ENCODE results near the gene IGFBP7. TPM values are rescaled to one million over a fixed set of nuclear protein-coding genes. Genes with fewer than 3 reads are reported as not detected.
A peak's percentile ranks its signal among the peaks of the same experiment; 100 is the strongest.

Gene IGFBP7
- total and polyA plus RNA-seq, 8 donors = 71.8 to 972 (median 198) TPM

DNA sequence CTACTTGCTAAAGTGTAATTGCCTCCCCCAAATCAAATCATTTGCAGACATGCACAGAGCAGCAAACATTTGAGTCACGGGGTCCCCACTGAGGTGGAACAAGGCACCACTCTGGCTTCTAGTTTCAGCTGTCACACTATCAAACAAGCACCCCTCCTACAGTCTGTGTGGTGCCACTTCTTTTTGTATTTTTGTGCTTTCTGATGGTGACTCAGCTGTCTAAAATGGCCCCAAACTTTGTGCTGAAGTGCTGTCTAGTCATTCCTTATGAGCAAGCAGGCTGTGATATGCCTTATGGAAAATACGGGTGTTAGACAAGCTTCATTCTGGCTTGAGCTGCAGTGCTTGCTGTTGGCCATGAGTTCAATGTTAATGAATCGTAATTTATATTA, 15.4 kb downstream of the IGFBP7 start:
- WGBS, 5 donors = 69 to 80% (median 78%) methylated on average over 3 of the region's 3 CpGs
- peaks cover 12 to 68% (median 36%) of the 10 kb centered on the region in 4 donors for H3K4me1 ChIP-seq
- H3K4me3 ChIP-seq = no peak overlapping the region
- TF ChIP-seq POLR2A (IDR thresholded peaks at IDR 0.05) (no peak), POLR2AphosphoS5 (IDR thresholded peaks at IDR 0.05) (no peak), EP300 (IDR thresholded peaks at IDR 0.05) (no peak)
- TF ChIP-seq, protein P1, sequence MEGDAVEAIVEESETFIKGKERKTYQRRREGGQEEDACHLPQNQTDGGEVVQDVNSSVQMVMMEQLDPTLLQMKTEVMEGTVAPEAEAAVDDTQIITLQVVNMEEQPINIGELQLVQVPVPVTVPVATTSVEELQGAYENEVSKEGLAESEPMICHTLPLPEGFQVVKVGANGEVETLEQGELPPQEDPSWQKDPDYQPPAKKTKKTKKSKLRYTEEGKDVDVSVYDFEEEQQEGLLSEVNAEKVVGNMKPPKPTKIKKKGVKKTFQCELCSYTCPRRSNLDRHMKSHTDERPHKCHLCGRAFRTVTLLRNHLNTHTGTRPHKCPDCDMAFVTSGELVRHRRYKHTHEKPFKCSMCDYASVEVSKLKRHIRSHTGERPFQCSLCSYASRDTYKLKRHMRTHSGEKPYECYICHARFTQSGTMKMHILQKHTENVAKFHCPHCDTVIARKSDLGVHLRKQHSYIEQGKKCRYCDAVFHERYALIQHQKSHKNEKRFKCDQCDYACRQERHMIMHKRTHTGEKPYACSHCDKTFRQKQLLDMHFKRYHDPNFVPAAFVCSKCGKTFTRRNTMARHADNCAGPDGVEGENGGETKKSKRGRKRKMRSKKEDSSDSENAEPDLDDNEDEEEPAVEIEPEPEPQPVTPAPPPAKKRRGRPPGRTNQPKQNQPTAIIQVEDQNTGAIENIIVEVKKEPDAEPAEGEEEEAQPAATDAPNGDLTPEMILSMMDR (IDR thresholded peaks at IDR 0.05) = no peak
- peak overlapping the region in 3 of 5 donors; percentile 4 to 35 (median 5) for H3K27ac ChIP-seq
- no peak for DNase-seq
- H3K9me3 ChIP-seq = no peaks in the 10 kb centered on the region
- intact Hi-C loops (cut with DNase I; ENCODE audit: low total_unique reads) = no loop called here
- H3K27me3 ChIP-seq = no peaks in the 10 kb centered on the region
- H3K36me3 ChIP-seq = no peaks in the 10 kb centered on the region

DNA sequence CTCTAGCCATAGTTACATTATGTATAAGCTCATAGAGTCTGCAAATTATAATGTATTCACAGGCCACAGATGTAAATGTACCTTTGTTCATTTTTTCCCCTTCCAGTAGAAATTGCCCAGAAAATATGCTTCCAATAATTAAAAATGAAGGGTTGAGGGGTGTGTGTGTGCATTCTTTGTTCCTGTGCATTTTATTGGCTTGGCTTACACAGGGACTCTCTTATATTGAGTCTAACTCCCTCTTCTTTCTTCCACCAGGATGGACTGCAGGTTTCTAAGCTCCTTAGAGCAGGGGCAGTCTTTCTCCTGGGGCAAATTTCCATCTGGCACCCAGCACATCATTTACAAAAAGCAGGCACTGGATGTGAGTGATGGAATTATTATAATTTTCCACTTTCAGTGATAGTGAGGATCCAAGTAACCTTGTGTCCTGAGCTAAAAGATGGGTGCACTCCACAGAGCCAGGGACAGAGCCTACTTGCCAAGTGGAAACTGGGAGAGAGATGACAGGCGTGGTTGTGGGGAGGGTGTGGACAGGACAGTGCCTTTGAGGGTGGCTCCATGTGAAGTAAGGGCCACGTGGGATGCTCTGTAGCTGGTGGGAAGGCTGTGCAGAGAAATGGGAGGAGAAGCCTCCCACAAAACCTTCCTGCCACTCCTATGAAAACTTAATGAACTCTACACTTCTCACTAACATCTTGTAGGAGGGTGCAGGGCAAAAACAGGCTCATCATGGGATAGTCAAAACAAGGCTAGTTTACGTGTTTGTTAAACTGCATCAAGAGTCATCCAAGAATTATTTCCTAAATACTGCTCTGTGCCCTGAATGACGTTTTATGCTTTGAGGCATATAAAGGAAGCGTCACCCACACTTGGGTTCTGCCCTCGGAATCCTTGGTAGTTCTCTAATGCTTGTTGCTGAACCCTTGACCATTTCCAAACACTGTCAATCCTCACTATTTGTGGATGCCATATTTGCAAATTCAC, 16.0 kb downstream of the IGFBP7 start:
- H3K4me3 ChIP-seq = no peak overlapping the region
- H3K36me3 ChIP-seq = no peaks in the 10 kb centered on the region
- 61 to 78% (median 74%) methylated on average over 6 of the region's 6 CpGs for WGBS, 5 donors
- TF ChIP-seq, protein P1 (IDR thresholded peaks at IDR 0.05) = no peak
- TF ChIP-seq POLR2AphosphoS5 (IDR thresholded peaks at IDR 0.05) = no peak
- no peaks in the 10 kb centered on the region for H3K27me3 ChIP-seq
- peak overlapping the region in 3 of 5 donors; percentile 4 to 35 (median 5) for H3K27ac ChIP-seq
- no peaks in the 10 kb centered on the region for H3K9me3 ChIP-seq
- H3K4me1 ChIP-seq = peaks cover 12 to 61% (median 31%) of the 10 kb centered on the region in 4 donors
- intact Hi-C loops (cut with DNase I; ENCODE audit: low total_unique reads) = no loop called here
- no peak for DNase-seq

DNA sequence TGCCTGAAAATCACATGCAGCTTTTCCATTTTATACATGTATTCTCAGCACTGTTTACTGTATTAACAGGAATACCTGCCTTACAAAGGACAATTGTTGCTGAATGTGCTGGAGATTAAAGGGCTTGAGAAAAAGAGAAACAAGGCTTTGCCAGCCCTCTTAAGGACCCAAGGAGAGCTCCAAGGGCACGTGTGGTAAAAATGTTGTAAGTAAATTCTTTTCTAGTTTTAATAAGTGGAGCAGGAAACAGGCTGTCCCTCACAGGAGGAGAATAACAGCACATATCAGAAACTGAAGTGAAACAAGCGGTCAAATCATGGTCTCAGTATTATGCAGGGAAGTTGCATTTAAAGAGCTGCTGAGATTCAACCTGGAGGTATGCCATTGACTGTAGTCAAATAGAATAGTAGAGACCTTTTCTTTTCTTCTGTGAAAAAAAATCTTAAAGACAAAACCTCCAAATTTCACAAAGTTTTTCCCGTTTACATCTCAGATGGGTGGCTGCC, 18.5 kb downstream of the IGFBP7 start:
- TF ChIP-seq, protein P1 (IDR thresholded peaks at IDR 0.05) = no peak
- TF ChIP-seq POLR2A (IDR thresholded peaks at IDR 0.05) = no peak
- TF ChIP-seq EP300 (IDR thresholded peaks at IDR 0.05) = no peak
- TF ChIP-seq POLR2AphosphoS5 (IDR thresholded peaks at IDR 0.05) = no peak
- intact Hi-C loops (cut with DNase I; ENCODE audit: low total_unique reads) = no loop called here
- Histone ChIP-seq H3K27ac (peak overlapping the region in 2 of 5 donors; percentile 1 to 53), H3K4me1 (peaks cover 0 to 38% (median 14%) of the 10 kb centered on the region in 4 donors), H3K27me3 (no peaks in the 10 kb centered on the region), H3K4me3 (no peak overlapping the region), H3K36me3 (no peaks in the 10 kb centered on the region), H3K9me3 (no peaks in the 10 kb centered on the region)
- 18 to 45% (median 39%) methylated on average over 3 of the region's 3 CpGs for WGBS, 5 donors
- DNase-seq = no peak

DNA sequence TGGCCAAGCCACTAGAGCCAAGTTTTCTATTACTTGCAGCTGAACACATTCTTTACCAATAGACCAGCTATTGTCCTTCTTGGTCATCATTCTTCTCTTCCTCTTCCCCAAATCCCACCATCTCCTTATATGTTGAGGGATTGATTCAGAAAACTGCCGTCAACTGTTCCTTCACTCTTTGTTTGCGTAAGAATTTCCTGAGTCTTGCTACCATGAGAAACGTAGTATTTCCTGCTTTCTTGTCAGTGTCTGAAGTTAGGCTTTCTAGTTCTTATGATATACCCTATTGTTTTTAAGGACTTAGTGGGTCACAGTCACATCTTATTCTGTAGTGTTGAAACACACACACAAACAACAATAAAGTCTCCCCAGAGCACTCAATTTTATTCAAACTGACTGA, 20.1 kb downstream of the IGFBP7 start:
- H3K27me3 ChIP-seq = no peaks in the 10 kb centered on the region
- H3K27ac ChIP-seq = peak overlapping the region in 1 of 5 donors; percentile 34
- intact Hi-C loops (cut with DNase I; ENCODE audit: low total_unique reads) = no loop called here
- peaks cover 0 to 31% (median 14%) of the 10 kb centered on the region in 4 donors for H3K4me1 ChIP-seq
- H3K9me3 ChIP-seq = no peaks in the 10 kb centered on the region
- TF ChIP-seq POLR2A (IDR thresholded peaks at IDR 0.05) = no peak
- no peak for TF ChIP-seq EP300 (IDR thresholded peaks at IDR 0.05)
- TF ChIP-seq, protein P1 (IDR thresholded peaks at IDR 0.05) = no peak
- no peak for TF ChIP-seq POLR2AphosphoS5 (IDR thresholded peaks at IDR 0.05)
- H3K36me3 ChIP-seq = no peaks in the 10 kb centered on the region
- DNase-seq = no peak
- WGBS, 5 donors = 59 to 69% (median 65%) methylated on average over 3 of the region's 3 CpGs
- no peak overlapping the region for H3K4me3 ChIP-seq
